ENCODE results near the gene KDM3B. TPM values are rescaled to one million over a fixed set of nuclear protein-coding genes. Genes with fewer than 3 reads are reported as not detected.

The KDM3B gene
- total RNA-seq, 2 donors from 2014 or later = 98.2 to 104 TPM

GRCh38 chr5:138468966-138469539, 116.6 kb downstream of the KDM3B start:
- Mint-ChIP-seq H3K9me3 (no peaks in the 10 kb centered on the region), H3K4me3 (no peak overlapping the region), H3K36me3 (ENCODE audit: low read depth) (peaks cover 11% of the 10 kb centered on the region), H3K27ac (no peak overlapping the region), H3K27me3 (ENCODE audit: insufficient read depth) (peaks cover 21% of the 10 kb centered on the region), H3K4me1 (peaks cover 17% of the 10 kb centered on the region)
- no peak overlapping the region for H3K4me3 ChIP-seq (ENCODE audit: low read length)
- DNase-seq = no peak
- no peaks in the 10 kb centered on the region for H3K9me3 ChIP-seq (ENCODE audit: control insufficient read depth, low read length)
- no peak for TF ChIP-seq CTCF (conservative IDR thresholded peaks at IDR 0.05)
- H3K9ac ChIP-seq (ENCODE audit: extremely low read depth, low read length, poor library complexity, severe bottlenecking) = no peak overlapping the region
- no peak overlapping the region for H3K27ac ChIP-seq (ENCODE audit: low read depth, low read length)
- H3K36me3 ChIP-seq (ENCODE audit: control insufficient read depth, insufficient read depth, low read length) = peaks cover 10% of the 10 kb centered on the region
- peaks cover 12% of the 10 kb centered on the region for H3K27me3 ChIP-seq (ENCODE audit: control insufficient read depth, insufficient read depth, low read length, poor library complexity, severe bottlenecking)
- peaks cover 7% of the 10 kb centered on the region for H3K4me1 ChIP-seq (ENCODE audit: control insufficient read depth, insufficient read depth, low read length)
- 93 to 96% methylated on average over 6 to 7 of the region's 8 CpGs for whole genome bisulfite sequencing, 2 experiments (ENCODE audit: insufficient coverage in 1 of 2, insufficient read length in 1 of 2)

GRCh38 chr5:138469540-138470321, 117.2 kb downstream of the KDM3B start:
- Mint-ChIP-seq H3K4me1 (peaks cover 17% of the 10 kb centered on the region), H3K27ac (no peak overlapping the region), H3K27me3 (ENCODE audit: insufficient read depth) (peaks cover 22% of the 10 kb centered on the region), H3K9me3 (no peaks in the 10 kb centered on the region), H3K36me3 (ENCODE audit: low read depth) (peaks cover 11% of the 10 kb centered on the region), H3K4me3 (no peak overlapping the region)
- TF ChIP-seq CTCF (conservative IDR thresholded peaks at IDR 0.05) = no peak
- Histone ChIP-seq H3K9ac (ENCODE audit: extremely low read depth, low read length, poor library complexity, severe bottlenecking) (no peak overlapping the region), H3K4me1 (ENCODE audit: control insufficient read depth, insufficient read depth, low read length) (peaks cover 7% of the 10 kb centered on the region), H3K36me3 (ENCODE audit: control insufficient read depth, insufficient read depth, low read length) (peaks cover 10% of the 10 kb centered on the region), H3K4me3 (ENCODE audit: low read length) (no peak overlapping the region), H3K27ac (ENCODE audit: low read depth, low read length) (no peak overlapping the region), H3K9me3 (ENCODE audit: control insufficient read depth, low read length) (no peaks in the 10 kb centered on the region), H3K27me3 (ENCODE audit: control insufficient read depth, insufficient read depth, low read length, poor library complexity, severe bottlenecking) (peaks cover 12% of the 10 kb centered on the region)
- DNase-seq = peak; percentile 77
- 92 to 93% methylated on average over 6 to 8 of the region's 8 CpGs for WGBS, 2 experiments (ENCODE audit: insufficient coverage in 1 of 2, insufficient read length in 1 of 2)

GRCh38 chr5:138470322-138471051, 118.0 kb downstream of the KDM3B start:
- H3K36me3 Mint-ChIP-seq (ENCODE audit: low read depth) = peaks cover 11% of the 10 kb centered on the region
- Histone ChIP-seq H3K4me1 (ENCODE audit: control insufficient read depth, insufficient read depth, low read length) (peaks cover 7% of the 10 kb centered on the region), H3K4me3 (ENCODE audit: low read length) (no peak overlapping the region), H3K27ac (ENCODE audit: low read depth, low read length) (no peak overlapping the region), H3K36me3 (ENCODE audit: control insufficient read depth, insufficient read depth, low read length) (peaks cover 10% of the 10 kb centered on the region), H3K27me3 (ENCODE audit: control insufficient read depth, insufficient read depth, low read length, poor library complexity, severe bottlenecking) (peaks cover 12% of the 10 kb centered on the region), H3K9me3 (ENCODE audit: control insufficient read depth, low read length) (no peaks in the 10 kb centered on the region), H3K9ac (ENCODE audit: extremely low read depth, low read length, poor library complexity, severe bottlenecking) (no peak overlapping the region)
- H3K9me3 Mint-ChIP-seq = no peaks in the 10 kb centered on the region
- peaks cover 25% of the 10 kb centered on the region for H3K27me3 Mint-ChIP-seq (ENCODE audit: insufficient read depth)
- TF ChIP-seq CTCF (conservative IDR thresholded peaks at IDR 0.05) = no peak
- DNase-seq = no peak
- H3K27ac Mint-ChIP-seq = no peak overlapping the region
- WGBS, 2 experiments (ENCODE audit: insufficient coverage in 1 of 2, insufficient read length in 1 of 2) = 91 to 93% methylated on average over 3 of the region's 3 CpGs
- H3K4me1 Mint-ChIP-seq = peaks cover 17% of the 10 kb centered on the region
- no peak overlapping the region for H3K4me3 Mint-ChIP-seq

Measured in endodermal cell (in vitro differentiated cells).